ENCODE data around the gene SHKBP1. TPM values are rescaled to one million over a fixed set of nuclear protein-coding genes. Genes with fewer than 3 reads are reported as not detected.

SHKBP1 gene
- total RNA-seq, 1 donor from 2014 or later = 166 TPM

DNA sequence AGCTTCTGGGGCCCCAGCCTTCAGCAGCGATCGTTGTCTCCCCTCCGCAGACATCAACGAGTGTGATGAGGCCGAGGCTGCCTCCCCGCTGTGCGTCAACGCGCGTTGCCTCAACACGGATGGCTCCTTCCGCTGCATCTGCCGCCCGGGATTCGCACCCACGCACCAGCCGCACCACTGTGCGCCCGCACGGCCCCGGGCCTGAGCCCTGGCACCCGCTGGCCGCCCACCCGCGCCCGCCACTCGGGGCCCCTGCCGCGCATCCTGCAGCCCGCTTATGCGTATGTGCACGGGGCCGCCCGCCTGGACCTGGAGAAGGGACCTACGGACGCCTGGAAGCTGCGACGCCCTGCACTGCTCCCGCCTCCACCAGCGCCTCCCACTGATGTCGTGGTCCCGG lies 52.7 kb downstream of the SHKBP1 start:
- intact Hi-C loops (cut with micrococcal nuclease) = no loop called here

DNA sequence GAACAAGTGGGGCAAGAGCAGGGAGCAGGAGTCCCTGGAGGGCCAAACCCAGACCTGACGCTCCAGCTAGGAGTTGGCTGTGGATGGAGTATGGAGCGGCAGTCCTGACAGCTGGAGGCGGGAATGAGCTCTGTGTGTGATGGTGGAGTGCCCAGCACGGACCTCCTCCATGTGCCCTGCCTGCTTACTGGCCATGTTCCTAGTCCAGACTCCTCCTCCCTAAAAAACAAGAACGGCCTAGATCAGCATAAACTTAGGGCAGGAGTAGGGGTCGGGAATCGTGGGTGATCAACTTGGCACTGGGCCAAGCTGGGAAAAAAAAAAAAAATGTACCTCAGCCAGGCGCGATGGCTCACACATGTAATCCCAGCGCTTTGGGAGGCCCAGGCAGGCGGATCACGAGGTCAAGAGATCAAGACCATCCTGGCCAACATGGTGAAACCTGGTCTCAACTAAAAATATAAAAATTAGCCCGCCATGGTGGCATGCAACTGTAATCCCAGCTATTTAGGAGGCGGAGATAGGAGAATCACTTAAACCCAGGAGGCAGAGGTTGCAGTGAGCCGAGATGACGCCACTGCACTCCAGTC lies 54.0 kb downstream of the SHKBP1 start:
- intact Hi-C loops (cut with micrococcal nuclease) = no loop called here

DNA sequence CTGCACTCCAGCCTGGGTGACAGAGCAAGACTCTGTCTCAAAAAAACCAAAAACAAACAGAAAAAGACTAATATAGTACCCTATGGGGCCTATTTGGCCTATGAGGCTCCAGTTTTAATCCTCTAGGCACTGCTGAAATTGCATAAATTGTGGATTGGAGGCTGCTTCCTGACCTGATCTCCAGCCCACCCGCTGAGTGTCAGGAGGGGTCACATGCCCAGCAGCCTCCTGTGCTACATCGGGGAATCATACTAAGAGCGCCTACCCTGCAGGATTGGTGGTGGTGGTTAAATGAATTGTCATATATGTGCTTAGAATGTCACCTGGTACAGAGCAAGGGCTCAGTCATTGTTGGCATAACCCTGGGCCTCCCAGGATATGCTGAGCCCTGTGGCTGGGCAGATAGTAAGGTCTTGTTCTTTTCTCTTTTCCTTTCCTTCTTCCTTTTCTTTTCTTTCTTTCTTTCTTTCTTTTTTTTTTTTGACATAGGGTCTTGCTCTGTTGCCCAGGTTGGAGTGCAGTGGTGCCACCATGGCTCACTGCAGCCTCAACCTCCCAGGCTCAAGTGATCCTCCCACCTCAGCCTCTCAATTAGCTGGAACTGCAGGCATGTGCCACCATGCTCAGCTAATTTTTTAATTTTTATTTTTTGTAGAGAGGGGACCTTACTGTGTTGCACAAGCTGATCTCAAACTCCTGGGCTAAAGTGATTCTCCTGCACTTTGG lies 55.8 kb downstream of the SHKBP1 start:
- intact Hi-C loops (cut with micrococcal nuclease) = no loop called here

DNA sequence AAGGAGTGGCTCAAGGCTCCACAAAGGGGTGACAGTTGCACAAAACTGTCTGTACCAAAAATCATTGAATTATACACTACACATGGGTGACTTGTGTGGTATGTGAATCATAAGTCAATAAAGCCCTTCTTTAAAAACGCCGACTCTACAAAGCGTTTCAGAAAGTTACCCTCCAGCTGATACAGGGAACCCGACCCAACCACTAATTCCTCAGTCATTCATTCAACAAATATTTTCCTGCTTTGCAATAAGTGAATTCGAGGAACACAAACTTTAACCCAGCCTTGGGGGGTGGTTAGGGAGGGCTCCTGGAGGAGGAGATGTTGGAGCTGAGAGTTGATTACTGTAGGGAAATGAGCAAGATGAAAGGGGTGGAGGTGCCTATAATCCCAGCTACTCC lies 56.5 kb downstream of the SHKBP1 start:
- intact Hi-C loops (cut with micrococcal nuclease) = no loop called here

DNA sequence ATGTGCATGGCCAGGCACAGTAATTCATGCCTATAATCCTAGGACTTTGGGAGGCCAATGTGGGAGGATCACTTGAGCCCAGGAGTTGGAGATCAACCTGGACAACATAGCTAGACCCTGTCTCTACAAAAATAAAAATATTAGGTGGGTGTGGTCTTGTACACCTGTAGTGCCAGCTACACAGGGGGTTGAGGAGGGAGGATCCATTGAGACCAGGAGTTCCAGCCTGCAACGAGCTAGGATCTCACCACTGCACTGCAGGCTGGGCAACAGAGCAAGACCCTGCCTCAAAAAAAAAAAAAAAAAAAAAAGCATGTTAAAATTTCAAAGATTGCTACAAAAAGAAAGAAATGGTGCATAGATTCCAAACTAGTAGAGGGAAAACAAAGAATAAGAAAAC lies 61.7 kb downstream of the SHKBP1 start:
- intact Hi-C loops (cut with micrococcal nuclease) = no loop called here

DNA sequence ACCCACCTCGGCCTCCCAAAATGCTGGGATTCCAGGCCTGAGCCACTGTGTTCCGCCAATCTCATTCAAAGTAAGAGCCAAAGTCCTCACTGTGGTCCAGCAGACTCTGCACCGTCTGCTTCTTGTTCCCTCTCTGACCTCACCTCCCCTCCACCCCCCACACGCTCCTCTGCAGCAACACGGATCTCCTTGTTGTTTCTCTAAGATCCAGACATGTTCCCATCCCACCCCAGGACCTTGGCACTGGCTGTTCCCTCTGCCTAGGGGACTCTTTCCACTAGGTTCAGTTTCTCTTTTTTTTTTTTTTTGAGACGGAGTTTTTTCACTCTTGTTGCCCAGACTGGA lies 62.9 kb downstream of the SHKBP1 start:
- intact Hi-C loops (cut with micrococcal nuclease) = no loop called here

DNA sequence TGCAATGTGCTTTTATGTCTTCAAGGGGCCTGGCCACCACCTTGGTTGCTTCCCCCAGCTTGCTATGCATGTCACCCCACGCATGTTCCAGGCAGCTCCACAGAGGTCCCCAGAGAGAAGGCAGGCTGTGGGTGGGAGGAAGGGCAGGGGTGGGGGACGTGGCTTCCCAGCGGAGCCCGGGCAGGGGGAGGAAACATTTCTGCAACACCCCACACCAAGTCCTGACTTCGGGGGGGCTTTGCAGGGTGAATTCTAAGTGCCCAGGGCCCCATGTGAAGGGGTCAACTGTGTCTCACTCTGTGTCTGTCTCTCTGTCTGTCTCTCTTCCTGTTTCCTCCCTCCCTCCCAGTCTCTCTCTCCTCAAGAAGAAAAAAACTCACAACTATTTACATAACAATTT lies 64.1 kb downstream of the SHKBP1 start:
- intact Hi-C loops (cut with micrococcal nuclease) = no loop called here

Other genes with a start within 250 kb of the SHKBP1 start
- 19.1 and 21.8 TPM in 2 replicates for gene C19orf47, start 228.5 kb upstream of the SHKBP1 start, total RNA-seq
- gene PLD3, start 228.2 kb upstream of the SHKBP1 start, total RNA-seq = 67.0 and 70.6 TPM in 2 replicates
- gene HIPK4, start 186.7 kb upstream of the SHKBP1 start, total RNA-seq = 0.07 TPM in 1 of 2 replicates, not detected in the other
- gene PRX, start 163.5 kb upstream of the SHKBP1 start, total RNA-seq = 0.66 and 0.68 TPM in 2 replicates
- 13.9 and 14.3 TPM in 2 replicates for gene SERTAD1, start 150.9 kb upstream of the SHKBP1 start, total RNA-seq
- gene SERTAD3, start 132.5 kb upstream of the SHKBP1 start, total RNA-seq = 11.3 and 17.0 TPM in 2 replicates
- 10.2 and 10.8 TPM in 2 replicates for gene BLVRB, start 111.1 kb upstream of the SHKBP1 start, total RNA-seq
- 0.15 TPM in 2 replicates for gene SPTBN4, start 109.9 kb upstream of the SHKBP1 start, total RNA-seq
- 55.5 and 58.3 TPM in 2 replicates for gene LTBP4, start 24.5 kb downstream of the SHKBP1 start, total RNA-seq
- 7.1 and 10.1 TPM in 2 replicates for gene NUMBL, start 113.8 kb downstream of the SHKBP1 start, total RNA-seq
- 28.9 and 33.5 TPM in 2 replicates for gene COQ8B, start 140.0 kb downstream of the SHKBP1 start, total RNA-seq
- gene ITPKC, start 140.2 kb downstream of the SHKBP1 start, total RNA-seq = 8.7 TPM in 2 replicates
- gene ACTMAP, start 173.6 kb downstream of the SHKBP1 start, total RNA-seq = 10.6 and 11.9 TPM in 2 replicates
- 124 and 142 TPM in 2 replicates for gene SNRPA, start 174.3 kb downstream of the SHKBP1 start, total RNA-seq
- not detected in 2 replicates for gene MIA, start 198.6 kb downstream of the SHKBP1 start, total RNA-seq
- gene RAB4B, start 201.4 kb downstream of the SHKBP1 start, total RNA-seq = 57.0 and 57.5 TPM in 2 replicates
- gene EGLN2, start 222.3 kb downstream of the SHKBP1 start, total RNA-seq = 128 TPM in 2 replicates